ENCODE data around the gene MOCOS.

DNA sequence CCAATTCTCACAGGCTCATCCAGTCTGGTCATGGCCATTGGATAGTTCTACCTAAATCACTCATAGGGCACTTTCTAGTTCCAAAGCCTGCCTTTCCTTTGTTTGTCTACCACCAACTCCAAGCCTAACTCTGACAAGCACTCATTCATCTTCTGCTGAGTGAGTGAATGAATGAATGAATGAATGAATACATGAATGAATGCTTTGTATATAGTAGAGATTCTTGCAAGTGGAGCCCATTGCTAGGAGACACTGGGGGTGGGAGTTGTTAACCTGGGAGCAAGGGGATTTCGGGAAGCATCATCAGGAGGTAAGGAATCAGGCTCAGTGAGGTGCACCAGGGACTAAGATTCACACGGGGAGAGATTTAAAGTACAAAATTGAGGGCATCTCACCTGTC is 3.3 kb upstream of the MOCOS start:
- TF ChIP-seq YY1 (IDR thresholded peaks at IDR 0.05) = no peak
- no peak for TF ChIP-seq CTCF (IDR thresholded peaks at IDR 0.05; ENCODE audit: low read depth, low read length, missing input control)
- no peak for TF ChIP-seq EGR1 (IDR thresholded peaks at IDR 0.05; ENCODE audit: low read depth in 2 of 2)
- TF ChIP-seq, protein P1, sequence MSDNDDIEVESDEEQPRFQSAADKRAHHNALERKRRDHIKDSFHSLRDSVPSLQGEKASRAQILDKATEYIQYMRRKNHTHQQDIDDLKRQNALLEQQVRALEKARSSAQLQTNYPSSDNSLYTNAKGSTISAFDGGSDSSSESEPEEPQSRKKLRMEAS (IDR thresholded peaks at IDR 0.05) = no peak

Measured in liver (tissue), 3 donors.